CD4-positive, alpha-beta T cell treated with Interleukin-4 for 4 hours (primary cell): Measurements from ENCODE around the gene TIMM10B.

Source experiments
- DNase-seq: peaks from one replicate; pipeline ENCODE4 v3.0.0-alpha.2; 2020

Gene TIMM10B, protein sequence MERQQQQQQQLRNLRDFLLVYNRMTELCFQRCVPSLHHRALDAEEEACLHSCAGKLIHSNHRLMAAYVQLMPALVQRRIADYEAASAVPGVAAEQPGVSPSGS

GRCh38 chr11:6481012-6481923 is at the start of gene TIMM10B, which contains the start of gene ARFIP2:
TIMM10B (plus strand) TSS chr11:6481501; CDS start chr11:6481517, 16 bp downstream.
ARFIP2 (minus strand) TSS chr11:6481331; CDS start chr11:6480421, 910 bp downstream.
- DNase-seq: peak; percentile 95

GRCh38 chr11:6431861-6432260 is 49.4 kb upstream of the TIMM10B start:
- no peak for DNase-seq

- DNase-seq: no peak
Observed at GRCh38 chr11:6433998-6434660, 47.2 kb upstream of the TIMM10B start.

- no peak for DNase-seq
Observed at GRCh38 chr11:6437423-6437822, 43.9 kb upstream of the TIMM10B start.

DNA sequence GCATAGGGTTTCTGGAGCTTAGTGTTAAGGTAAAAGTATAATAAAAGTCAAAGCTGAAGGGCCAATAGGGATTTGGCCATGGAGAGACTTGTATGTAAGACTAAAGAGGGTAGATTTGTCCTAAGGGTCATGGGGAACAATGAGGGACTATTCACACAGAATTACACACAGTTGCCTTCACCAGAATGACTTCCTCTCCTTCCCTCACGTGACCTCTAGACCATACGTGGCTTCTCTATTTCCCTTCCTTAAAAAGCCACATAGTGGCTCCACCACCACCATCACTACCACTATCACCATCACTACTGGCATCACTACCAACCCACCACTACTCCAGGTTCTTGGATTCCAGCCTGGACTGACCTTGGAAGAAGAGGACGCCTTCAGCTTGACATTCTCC is 43.3 kb upstream of the TIMM10B start:
- DNase-seq: peak; percentile 20

DNA sequence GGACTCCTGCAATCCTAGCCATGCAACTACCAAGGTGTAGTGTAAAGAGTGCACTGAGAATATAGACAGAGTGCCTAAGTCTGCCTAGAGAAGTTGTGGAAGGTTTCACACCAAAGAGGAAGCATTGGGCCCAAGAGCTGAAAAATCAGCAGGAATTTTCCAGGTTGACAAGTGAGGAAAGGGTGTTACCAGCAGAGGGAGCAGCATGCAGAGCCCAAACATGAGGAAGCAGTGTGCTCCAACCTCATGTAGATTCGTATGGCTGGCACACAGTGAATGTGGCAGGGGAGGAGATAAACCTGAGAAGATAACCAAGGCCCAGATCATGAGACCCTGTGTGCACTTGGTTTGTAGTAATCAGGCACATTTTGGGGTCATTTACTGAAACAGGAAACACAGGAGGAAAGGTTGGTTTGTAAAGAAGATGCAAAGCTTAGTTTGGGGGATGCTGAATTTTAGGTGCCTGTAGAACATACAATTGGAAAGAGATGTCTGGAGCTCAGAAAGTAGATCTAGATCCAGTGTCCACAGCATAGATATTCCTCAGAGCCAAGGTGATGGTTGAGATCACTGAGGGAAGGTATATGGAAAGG is 42.2 kb upstream of the TIMM10B start:
- peak; percentile 44 for DNase-seq

DNA sequence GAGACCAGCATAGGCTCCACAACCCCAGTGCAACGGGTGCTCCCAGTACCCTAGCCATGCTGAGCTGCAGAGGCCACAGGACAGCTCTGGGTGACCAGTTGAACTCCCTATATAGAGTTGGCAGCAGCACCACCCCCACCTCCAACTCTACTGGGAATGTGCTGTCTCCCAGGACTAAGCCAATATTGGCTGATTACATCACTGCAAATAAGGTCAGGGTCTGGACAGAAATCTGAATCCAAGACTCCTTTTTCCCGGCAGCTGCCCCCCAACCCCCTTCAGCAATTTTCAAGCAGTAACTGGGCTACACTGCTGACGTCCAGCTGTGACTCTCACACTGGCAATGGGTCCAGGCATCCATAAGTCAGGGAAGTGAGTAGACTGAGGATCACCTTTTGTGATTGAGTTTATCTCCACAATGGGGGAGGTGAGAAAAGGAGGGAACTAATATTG is 40.4 kb upstream of the TIMM10B start, which contains the start of gene HPX:
TSS of gene HPX (minus strand) at position 82 of the 453 bp plus-strand sequence. CDS start at position 58, 24 bp downstream.
- DNase-seq: no peak

GRCh38 chr11:6442441-6442840 is 38.9 kb upstream of the TIMM10B start:
- DNase-seq: no peak

GRCh38 chr11:6443269-6444003 is 37.9 kb upstream of the TIMM10B start:
- peak; percentile 54 for DNase-seq

- DNase-seq: no peak
Observed at GRCh38 chr11:6448574-6448973, 32.7 kb upstream of the TIMM10B start.

DNA sequence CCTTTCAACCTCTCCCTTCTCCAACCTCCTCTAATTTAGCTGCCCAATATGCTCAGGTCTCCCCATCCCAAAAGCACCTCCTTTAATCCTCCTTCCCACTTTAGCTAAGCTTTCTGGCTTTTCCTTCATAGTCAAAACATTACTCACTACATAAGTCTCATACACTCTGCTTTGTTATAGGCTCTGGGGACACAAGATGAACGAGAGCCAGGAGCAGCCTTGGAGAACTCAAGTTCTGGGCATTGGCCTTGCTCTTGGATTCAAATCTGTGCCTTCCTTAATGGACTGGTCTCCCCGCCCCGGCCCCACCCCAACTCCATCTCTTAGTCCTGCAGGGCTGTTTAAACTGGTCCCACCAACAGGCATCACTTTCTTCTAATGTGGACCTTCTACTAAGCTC is 29.1 kb upstream of the TIMM10B start:
- no peak for DNase-seq

DNA sequence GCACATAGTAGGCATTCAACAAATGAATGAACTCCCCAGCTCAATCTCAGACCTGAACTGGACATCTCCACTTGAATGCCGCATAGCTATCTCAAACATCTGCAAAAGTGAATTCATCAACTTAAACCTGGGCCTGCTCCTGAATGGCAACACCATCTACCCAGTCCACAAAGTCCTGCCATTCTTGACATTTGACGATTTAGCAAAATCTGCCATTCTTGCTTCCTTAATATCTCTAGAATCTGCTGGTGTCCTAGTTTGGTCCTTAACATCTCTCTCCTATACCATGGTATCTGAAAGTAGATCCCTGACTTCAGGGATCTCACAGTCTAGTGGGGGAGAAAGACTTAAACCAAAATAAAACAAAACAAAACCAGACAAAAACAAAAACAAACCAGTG is 28.1 kb upstream of the TIMM10B start:
- DNase-seq: no peak

DNA sequence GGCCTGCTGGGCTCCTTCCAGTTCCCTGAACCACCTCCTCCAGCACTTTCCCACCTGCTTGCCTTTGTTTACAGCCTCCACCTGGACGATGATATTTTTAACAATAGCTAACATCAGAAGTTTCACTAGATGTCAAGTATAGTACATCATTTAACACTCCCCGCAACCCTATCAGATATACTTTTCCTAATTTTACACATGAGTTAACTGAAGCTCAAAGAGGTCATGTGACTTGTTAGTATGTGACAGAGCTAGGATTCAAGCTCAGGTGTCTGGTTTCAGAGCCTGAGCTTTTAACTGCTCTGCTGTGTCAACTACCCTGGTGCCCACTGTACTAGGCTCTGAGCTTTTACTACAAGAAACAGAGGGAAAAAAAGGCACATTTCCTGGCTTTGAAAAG is 26.2 kb upstream of the TIMM10B start:
- no peak for DNase-seq

DNA sequence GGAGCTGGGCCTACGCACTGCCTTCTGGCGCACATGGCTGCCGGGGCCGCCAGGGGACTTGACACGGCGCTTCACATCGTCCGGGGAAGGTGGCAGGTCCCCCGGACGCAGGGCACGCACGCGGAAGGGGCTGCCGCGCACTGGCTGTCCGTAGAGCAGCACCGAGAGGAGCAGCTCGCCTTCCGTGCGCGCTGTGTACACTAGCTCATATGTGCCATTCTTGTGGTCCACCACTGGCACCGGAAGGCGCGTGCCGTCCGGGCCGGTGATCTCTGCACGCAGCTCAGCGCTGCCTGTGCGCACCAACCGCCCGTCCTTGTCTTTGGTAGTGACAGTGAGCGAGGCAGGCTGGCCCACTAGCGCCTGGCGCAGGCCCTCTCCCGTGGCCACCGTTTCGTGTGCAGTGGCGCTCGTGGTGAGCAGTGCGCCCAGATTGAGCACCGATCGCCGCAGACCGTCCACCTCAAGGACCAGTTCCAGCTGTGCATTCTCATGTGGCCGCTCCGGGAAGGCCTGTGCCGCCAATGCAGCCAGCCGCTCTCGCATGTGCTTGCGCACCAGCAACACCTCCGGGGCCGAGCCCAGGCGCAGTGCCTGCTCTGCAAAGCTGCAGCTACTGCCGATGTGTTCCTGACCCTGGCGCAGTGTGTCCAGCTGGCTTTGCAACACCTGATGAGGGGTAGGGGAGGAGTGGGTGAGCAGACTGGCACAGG is 24.8 kb upstream of the TIMM10B start:
- no peak for DNase-seq

DNA sequence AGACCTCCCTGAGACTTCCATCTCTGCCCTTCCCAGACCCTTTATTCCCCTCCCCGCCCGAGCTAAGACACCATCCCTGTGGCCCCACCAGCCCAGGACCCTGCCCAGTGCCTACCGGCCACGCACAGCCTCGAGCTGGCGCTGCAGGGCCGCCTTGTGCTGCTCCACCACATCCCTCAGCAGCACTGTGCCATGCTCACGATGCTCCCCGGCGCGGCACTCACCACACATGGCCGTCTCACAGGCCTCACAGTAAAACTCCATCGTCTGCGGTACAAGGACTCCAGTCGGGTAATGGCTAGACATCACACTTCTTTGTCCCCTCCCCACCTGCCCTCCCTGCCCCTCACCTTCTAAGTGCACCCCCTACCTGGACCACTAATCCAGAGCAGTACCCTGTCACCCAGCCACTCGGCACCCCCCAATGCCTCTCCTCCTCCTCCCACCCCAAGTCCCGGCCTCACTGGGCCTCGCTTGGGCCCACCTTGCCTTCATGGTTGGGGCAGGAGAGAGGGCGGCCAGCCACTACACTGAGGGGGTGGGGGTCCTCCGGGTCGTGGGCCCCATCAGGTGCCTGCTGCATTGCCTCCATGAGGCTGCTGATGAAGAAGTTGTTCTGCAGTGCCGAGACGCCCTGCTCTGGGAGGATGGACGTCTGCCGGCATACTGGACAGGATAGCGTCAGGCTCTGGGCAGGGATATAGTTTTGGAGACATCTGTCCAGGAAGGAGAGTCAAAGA is 23.6 kb upstream of the TIMM10B start:
- no peak for DNase-seq

- DNase-seq: no peak
Observed at GRCh38 chr11:6458352-6459098, 22.8 kb upstream of the TIMM10B start.

DNA sequence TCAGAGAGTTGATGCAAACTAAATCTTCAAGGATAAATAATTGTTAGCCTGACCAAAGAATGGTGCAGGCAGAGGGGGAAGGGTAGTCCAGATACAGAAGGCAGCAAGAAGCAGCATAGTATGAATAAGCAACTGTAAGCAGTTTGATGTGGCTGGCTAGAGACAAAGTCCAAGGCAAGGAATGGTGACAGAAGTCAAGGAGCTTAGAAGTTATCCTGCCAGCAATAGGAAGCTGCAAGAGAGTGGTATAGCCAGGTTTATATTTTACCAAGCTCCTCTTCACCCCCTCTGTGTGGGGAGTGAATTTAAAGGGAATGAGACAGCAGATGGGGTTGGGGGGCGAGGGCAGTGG is 22.2 kb upstream of the TIMM10B start:
- no peak for DNase-seq

GRCh38 chr11:6468712-6469495 is 12.4 kb upstream of the TIMM10B start:
- no peak for DNase-seq

DNA sequence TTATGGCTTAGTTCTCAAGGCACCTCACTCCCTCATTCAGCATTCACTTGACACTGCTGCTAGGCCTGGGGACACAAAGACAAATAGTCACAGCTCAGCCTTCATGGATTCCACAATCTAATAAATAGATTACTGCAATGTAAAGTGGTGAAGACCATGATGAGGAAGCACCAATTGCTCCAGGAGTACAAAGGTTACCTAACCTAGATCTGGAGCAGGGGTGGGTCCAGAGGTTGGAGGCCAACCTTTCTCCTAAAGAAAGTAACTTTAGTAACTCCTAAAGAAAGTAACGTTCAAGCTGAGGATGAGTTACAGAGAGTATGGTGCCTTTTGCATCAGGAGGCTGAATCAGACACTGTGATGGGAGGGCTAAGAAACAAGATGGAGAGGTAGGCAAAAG is 11.7 kb upstream of the TIMM10B start:
- no peak for DNase-seq

DNA sequence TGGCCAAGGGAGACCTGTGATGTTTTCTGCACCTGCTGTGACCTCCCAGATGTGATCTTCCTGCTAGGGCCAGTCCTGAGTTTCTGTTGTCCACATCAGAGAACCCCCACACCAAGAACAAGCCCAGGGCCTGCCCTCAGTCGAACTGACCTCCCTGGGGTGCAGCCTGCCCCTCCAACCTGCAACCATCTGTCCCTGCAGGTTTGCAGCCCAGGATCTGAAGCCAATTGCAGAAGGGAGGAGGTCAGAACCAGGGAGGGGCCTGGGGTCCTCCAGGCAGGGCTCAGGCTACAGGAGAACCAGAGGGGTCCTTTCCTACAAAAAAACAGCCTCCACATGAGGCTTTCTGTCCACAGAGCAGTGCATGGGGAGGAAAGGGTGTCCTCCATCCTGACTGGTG is 8.4 kb upstream of the TIMM10B start:
- no peak for DNase-seq
